Keratinocyte (primary cell): ENCODE results near the gene LHFPL6. TPM values are rescaled to one million over a fixed set of nuclear protein-coding genes. Genes with fewer than 3 reads are reported as not detected.

Experiments
- DNase-seq: peaks from one replicate; pipeline ENCODE4 v3.0.0-alpha.2; 2011; ENCODE audit warnings: low read depth, missing footprints, low spot score
- FAIRE-seq: peaks from 2 replicates; lab custom pipeline; 2011; peaks lifted over from hg19 to GRCh38; lab: Jason Lieb, UNC
- H2AFZ ChIP-seq: 2 replicates; pipeline ENCODE4 v1.6.0; 2012; ENCODE audit warnings: low read length, control low read depth, inconsistent platforms; ENCODE audit not compliant: control insufficient read depth
- H3K27ac ChIP-seq: 2 replicates; pipeline ENCODE4 v1.5.1; 2011; ENCODE audit warnings: low read length; ENCODE audit not compliant: control insufficient read depth, insufficient read depth
- H3K27me3 ChIP-seq: 3 replicates; pipeline ENCODE4 v1.6.0; 2011; ENCODE audit warnings: low read length; ENCODE audit not compliant: control insufficient read depth, insufficient read depth; ENCODE audit errors: extremely low read depth
- H3K36me3 ChIP-seq, 2 experiments: 2 replicates in 1 of 2; 3 replicates in 1 of 2; pipeline ENCODE4 v1.5.1; 2011; ENCODE audit warnings: low read length in 2 of 2, mild to moderate bottlenecking in 1 of 2; ENCODE audit not compliant: control insufficient read depth in 2 of 2, insufficient read depth in 2 of 2; ENCODE audit errors: extremely low read depth in 1 of 2
- H3K4me1 ChIP-seq: 3 replicates; pipeline ENCODE4 v1.5.1; 2011; ENCODE audit warnings: low read length; ENCODE audit not compliant: control insufficient read depth, insufficient read depth; ENCODE audit errors: extremely low read depth
- H3K4me2 ChIP-seq: 3 replicates; pipeline ENCODE4 v1.6.0; 2011; ENCODE audit warnings: low read depth, low read length; ENCODE audit not compliant: control insufficient read depth, insufficient read depth; ENCODE audit errors: extremely low read depth
- H3K4me3 ChIP-seq, 3 experiments: fragments of 200-600 bp in 1 of 3; sonication (generic) in 1 of 3; 2 replicates in 2 of 3; 3 replicates in 1 of 3; pipeline ENCODE4 v1.5.1; 2011 to 2016; ENCODE audit warnings: low read length in 3 of 3, mild to moderate bottlenecking in 3 of 3, control low read depth in 2 of 3, inconsistent platforms in 1 of 3, low read depth in 1 of 3, mixed read lengths in 1 of 3, mixed run types in 1 of 3, moderate library complexity in 1 of 3; ENCODE audit not compliant: control insufficient read depth in 2 of 3, insufficient read depth in 2 of 3; ENCODE audit errors: extremely low read depth in 1 of 3
- H3K79me2 ChIP-seq: 2 replicates; pipeline ENCODE4 v1.6.0; 2012; ENCODE audit warnings: low read length; ENCODE audit not compliant: control insufficient read depth, insufficient read depth
- H3K9ac ChIP-seq: 3 replicates; pipeline ENCODE4 v1.6.0; 2011; ENCODE audit warnings: low read length; ENCODE audit not compliant: control insufficient read depth, insufficient read depth; ENCODE audit errors: extremely low read depth
- H3K9me1 ChIP-seq: 3 replicates; pipeline ENCODE4 v1.6.0; 2011; ENCODE audit warnings: low read length; ENCODE audit not compliant: control insufficient read depth, insufficient read depth; ENCODE audit errors: extremely low read depth
- H3K9me3 ChIP-seq: 2 replicates; pipeline ENCODE4 v1.5.1; 2012; ENCODE audit warnings: low read depth, low read length; ENCODE audit not compliant: control insufficient read depth
- H4K20me1 ChIP-seq: 3 replicates; pipeline ENCODE4 v1.6.0; 2011; ENCODE audit warnings: low read length; ENCODE audit not compliant: control insufficient read depth, insufficient read depth; ENCODE audit errors: extremely low read depth
- CTCF ChIP-seq, 3 experiments: IDR thresholded peaks in 1 of 3; conservative IDR thresholded peaks in 1 of 3; optimal IDR thresholded peaks in 1 of 3; 2 replicates in 2 of 3; 3 replicates in 1 of 3; pipeline versions ENCODE3 to v1.5.1; 2011; ENCODE audit warnings: low read length in 3 of 3, mild to moderate bottlenecking in 3 of 3, moderate library complexity in 2 of 3, control low read depth in 1 of 3, inconsistent platforms in 1 of 3; ENCODE audit not compliant: insufficient read depth in 2 of 3; ENCODE audit errors: extremely low read depth in 1 of 3
- EZH2 ChIP-seq: IDR thresholded peaks from one replicate; pipeline ENCODE4 v1.6.1; 2012; ENCODE audit warnings: inconsistent platforms, mild to moderate bottlenecking, low read length, moderate library complexity
- dilution Hi-C: fragments of 300-500 bp; cut with MboI; formaldehyde crosslinking; loops from one replicate; pipeline ENCODE4 v1.7.0; 2020; ENCODE audit warnings: low sequenced_read_pairs; ENCODE audit not compliant: extremely low pct_ligation_motif_present
- polyA plus RNA-seq, 5 experiments: library from polyadenylated mRNA; depleted of rRNA in 3 of 5; stranded (reverse) in 3 of 5; stranded (forward) in 1 of 5; unstranded in 1 of 5; fragments of >200 nt; gene quantifications; 1 replicate in 1 of 5; 2 replicates in 3 of 5; 3 replicates in 1 of 5; pipeline versions ENCODE4 v1.2.1 to v1.2.3, GENCODE V29; 2011 to 2012; ENCODE audit warnings: missing spikeins in 2 of 5, low read depth in 1 of 5, low replicate concordance in 1 of 5

Gene LHFPL6
- polyA plus RNA-seq, 1 donor (not counting 4 experiments of a cell fraction or from before 2014, with no cell fraction given): 15.8 TPM

DNA sequence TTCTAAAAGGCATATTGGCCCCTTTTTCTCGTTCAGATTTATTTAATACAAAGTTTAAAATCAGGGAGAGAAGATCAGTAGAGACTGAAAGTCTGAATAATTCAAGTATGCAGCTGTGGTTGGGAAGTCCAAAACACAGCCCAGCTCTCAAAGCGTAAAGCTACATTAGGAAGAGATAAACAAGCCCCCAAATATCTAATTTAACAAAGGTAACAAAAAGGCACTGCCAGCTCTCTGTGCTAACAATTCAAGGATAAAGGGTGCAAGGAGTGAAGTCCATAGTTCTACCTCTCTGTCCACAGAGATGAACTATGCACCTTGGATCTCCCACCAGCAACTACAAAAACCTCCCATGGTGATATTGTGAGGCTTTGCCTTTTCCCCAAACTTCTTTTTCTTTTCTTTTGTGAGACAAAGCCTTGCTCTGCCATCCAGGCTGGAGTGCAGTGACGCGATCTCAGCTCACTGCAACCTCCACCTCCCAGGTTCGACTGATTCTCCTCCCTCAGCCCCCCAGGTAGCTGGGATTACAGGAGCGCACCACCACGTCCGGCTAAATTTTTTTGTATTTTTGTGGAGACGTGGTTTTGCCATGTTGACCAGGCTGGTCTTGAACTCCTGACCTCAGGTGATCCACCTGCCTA is 104.4 kb downstream of the LHFPL6 start:
- H3K4me1 ChIP-seq: no peaks in the 10 kb centered on the region
- no peak overlapping the region for H3K4me2 ChIP-seq
- H3K27ac ChIP-seq: no peak overlapping the region
- no peak overlapping the region for H2AFZ ChIP-seq
- H3K9me1 ChIP-seq: peaks cover 3% of the 10 kb centered on the region
- no peaks in the 10 kb centered on the region for H4K20me1 ChIP-seq
- H3K4me3 ChIP-seq: no peak overlapping the region
- H3K27me3 ChIP-seq: no peaks in the 10 kb centered on the region
- TF ChIP-seq EZH2 (no peak), CTCF (optimal IDR thresholded peaks at IDR 0.05 in 1 of 3, IDR thresholded peaks at IDR 0.05 in 1 of 3, conservative IDR thresholded peaks at IDR 0.05 in 1 of 3; ENCODE audit: extremely low read depth in 1 of 3, insufficient read depth in 2 of 3, low read length in 3 of 3) (no peak)
- FAIRE-seq: no peak
- no peaks in the 10 kb centered on the region for H3K9me3 ChIP-seq
- no peak overlapping the region for H3K9ac ChIP-seq
- dilution Hi-C loops: no loop called here
- H3K36me3 ChIP-seq: no peaks in the 10 kb centered on the region
- no peaks in the 10 kb centered on the region for H3K79me2 ChIP-seq
- DNase-seq: no peak

DNA sequence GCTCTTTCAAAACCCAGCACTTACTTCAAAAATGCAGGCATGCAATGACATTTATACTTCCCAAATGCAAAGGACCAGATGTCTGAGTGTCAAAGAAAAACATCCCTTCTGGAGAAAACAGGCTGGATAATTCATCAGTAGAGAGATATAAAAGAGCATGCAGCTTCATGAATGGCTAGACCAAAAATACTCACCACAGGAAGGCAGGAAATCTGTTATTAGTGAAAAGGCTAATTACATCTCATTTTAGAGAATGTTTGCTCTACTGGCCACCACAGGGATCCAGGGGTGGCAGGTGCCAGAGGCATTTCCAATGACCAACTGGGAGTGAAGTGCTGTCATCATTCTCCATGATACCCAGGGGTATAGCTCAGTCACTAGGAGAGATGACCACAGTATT is 106.5 kb downstream of the LHFPL6 start:
- Histone ChIP-seq H3K27me3 (no peaks in the 10 kb centered on the region), H3K27ac (no peak overlapping the region), H3K36me3 (no peaks in the 10 kb centered on the region), H4K20me1 (no peaks in the 10 kb centered on the region), H3K9ac (no peak overlapping the region), H3K4me1 (no peaks in the 10 kb centered on the region), H2AFZ (no peak overlapping the region), H3K9me3 (no peaks in the 10 kb centered on the region), H3K9me1 (no peaks in the 10 kb centered on the region), H3K79me2 (no peaks in the 10 kb centered on the region), H3K4me3 (no peak overlapping the region), H3K4me2 (no peak overlapping the region)
- TF ChIP-seq EZH2 (no peak), CTCF (optimal IDR thresholded peaks at IDR 0.05 in 1 of 3, IDR thresholded peaks at IDR 0.05 in 1 of 3, conservative IDR thresholded peaks at IDR 0.05 in 1 of 3; ENCODE audit: extremely low read depth in 1 of 3, insufficient read depth in 2 of 3, low read length in 3 of 3) (no peak)
- no peak for DNase-seq
- dilution Hi-C loops: no loop called here
- no peak for FAIRE-seq
